GM19397 (cell line): Measurements from ENCODE around the gene NCOA6.
A peak's percentile ranks its signal among the peaks of the same experiment; 100 is the strongest.
"Not testable (repeated sequence)": the region's sequence is repeated elsewhere in the genome, so short reads cannot be mapped to it uniquely, and the experiment has no call there.

ENCODE experiments used
- ATAC-seq: cut with Tn5 transposase; IDR thresholded peaks from one replicate; pipeline ENCODE4 v1.9.1; 2021; ENCODE audit warnings: mild to moderate bottlenecking, moderate library complexity; ENCODE audit not compliant: unreplicated experiment

NCOA6 gene

GRCh38 chr20:34729416-34729815 lies 96.0 kb downstream of the NCOA6 start:
- ATAC-seq = no peak

- ATAC-seq = no peak
Observed at GRCh38 chr20:34724172-34724571, 101.3 kb downstream of the NCOA6 start.

- not testable (repeated sequence) for ATAC-seq
Observed at GRCh38 chr20:34722560-34722959, 102.9 kb downstream of the NCOA6 start.

GRCh38 chr20:34720266-34720665 lies 105.2 kb downstream of the NCOA6 start:
- ATAC-seq = no peak

- ATAC-seq = peak; percentile 74
Observed at GRCh38 chr20:34719242-34720017, 106.0 kb downstream of the NCOA6 start.

- no peak for ATAC-seq
Observed at GRCh38 chr20:34717230-34718095, 108.0 kb downstream of the NCOA6 start.

GRCh38 chr20:34716921-34717229 lies 108.6 kb downstream of the NCOA6 start:
- ATAC-seq = no peak

GRCh38 chr20:34715384-34715783 lies 110.1 kb downstream of the NCOA6 start:
- no peak for ATAC-seq

GRCh38 chr20:34713944-34714515 lies 111.4 kb downstream of the NCOA6 start:
- not testable (repeated sequence) for ATAC-seq

GRCh38 chr20:34713194-34713943 lies 112.1 kb downstream of the NCOA6 start:
- ATAC-seq = no peak

- ATAC-seq = no peak
Observed at GRCh38 chr20:34712525-34713192, 112.8 kb downstream of the NCOA6 start.

- no peak for ATAC-seq
Observed at GRCh38 chr20:34711813-34712430, 113.5 kb downstream of the NCOA6 start.

GRCh38 chr20:34710861-34711574 lies 114.4 kb downstream of the NCOA6 start:
- no peak for ATAC-seq

GRCh38 chr20:34710568-34710839 lies 114.9 kb downstream of the NCOA6 start:
- ATAC-seq = no peak

GRCh38 chr20:34709831-34710567 lies 115.5 kb downstream of the NCOA6 start:
- peak; percentile 32 for ATAC-seq

GRCh38 chr20:34709044-34709830 lies 116.2 kb downstream of the NCOA6 start:
- peak; percentile 48 for ATAC-seq

- peak; percentile 10 for ATAC-seq
Observed at GRCh38 chr20:34708621-34709043, 116.8 kb downstream of the NCOA6 start.
